K562 treated with DMSO at 1 percent for 24 hours (cell line): ENCODE data around the gene MIPEP. TPM values are rescaled to one million over a fixed set of nuclear protein-coding genes. Genes with fewer than 3 reads are reported as not detected.

Experiments
- total RNA-seq: library from RNA; unstranded; fragments of 300-600 nt; gene quantifications from 2 replicates; pipeline ENCODE4 v1.2.3, GENCODE V29; 2022; ENCODE audit warnings: low read depth; ENCODE audit not compliant: insufficient read depth

MIPEP gene
- total RNA-seq = 5.2 and 6.0 TPM in 2 replicates

DNA sequence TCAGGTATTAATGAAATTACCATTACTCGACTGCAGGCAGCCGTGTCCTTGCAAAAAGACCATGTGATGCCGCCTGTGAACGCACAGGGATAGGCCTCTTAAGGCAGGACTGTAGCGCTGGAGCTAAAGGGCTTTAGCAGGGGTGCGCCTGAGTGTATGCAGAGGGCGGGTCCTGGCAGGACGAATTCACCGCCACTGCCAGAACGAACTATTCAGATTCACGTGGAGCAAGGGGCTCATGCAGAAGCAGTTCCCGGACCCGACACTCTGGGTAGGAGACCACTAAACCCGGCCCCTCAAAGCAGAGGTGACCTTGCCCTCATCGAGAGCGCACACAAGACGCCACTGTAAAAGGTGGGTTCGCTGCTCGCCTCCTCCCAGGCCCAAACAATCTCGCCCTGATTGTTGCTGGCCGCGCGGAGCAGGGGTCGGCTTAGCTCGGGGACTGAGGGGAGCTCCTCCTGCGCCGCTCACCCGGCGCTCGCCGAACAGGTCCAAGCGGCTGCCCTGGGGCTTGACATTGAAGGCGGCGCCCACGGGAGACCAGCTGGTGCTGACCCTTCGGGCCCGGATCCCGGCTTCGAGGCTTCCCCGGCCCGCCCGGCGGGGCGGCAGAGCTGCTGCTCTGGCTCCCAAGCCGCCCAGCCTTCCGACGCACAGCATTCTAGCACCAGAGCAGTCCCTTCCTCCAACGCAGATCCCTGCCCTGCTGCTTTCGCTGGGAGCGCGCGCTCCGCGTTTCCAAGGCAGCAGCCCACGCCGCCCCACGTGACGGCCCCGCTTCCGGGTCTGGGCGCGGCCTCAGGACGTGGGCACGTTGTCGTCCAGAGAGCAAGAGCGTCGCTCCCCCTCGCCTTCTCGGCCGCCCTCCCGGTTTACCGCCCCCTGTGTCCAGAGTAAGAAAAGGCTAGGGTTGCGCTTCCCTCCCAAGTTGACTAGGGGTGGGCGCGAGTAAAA lies at the start of gene MIPEP:
TSS of gene MIPEP (minus strand) at position 743 of the 957 bp plus-strand sequence. CDS start at position 663, 80 bp downstream.

DNA sequence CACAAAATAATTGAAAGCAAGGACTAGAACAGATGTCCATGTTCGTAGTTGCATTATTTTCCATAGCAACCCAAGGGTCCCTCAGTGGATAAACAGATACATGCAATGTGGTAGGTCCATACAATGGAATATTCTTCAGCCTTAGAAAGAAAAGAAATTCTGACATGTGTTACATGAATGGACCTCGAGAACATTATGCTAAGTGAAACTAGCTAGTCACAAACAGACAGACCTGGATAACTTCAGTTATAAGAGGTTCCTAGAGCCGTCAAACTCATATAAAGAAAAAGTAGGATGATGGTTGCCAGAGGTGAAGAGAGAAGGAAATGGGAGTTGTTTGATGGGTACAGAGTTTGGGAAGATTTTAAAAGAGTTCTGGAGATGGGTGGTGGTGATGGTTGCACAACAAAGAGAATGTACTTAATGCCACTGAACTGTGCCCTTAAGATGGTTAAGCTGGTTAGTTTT lies 8.3 kb upstream of the MIPEP start, which contains the start of gene C1QTNF9B:
TSS of gene C1QTNF9B (minus strand) at position 51 of the 468 bp plus-strand sequence.

Other genes starting within 250 kb of the MIPEP start
- gene C1QTNF9B, start 8.1 kb upstream of the MIPEP start, total RNA-seq = not detected in 2 replicates